Right ventricle myocardium inferior (tissue), 1 donor: ENCODE data around the gene SLC13A1. TPM values are rescaled to one million over a fixed set of nuclear protein-coding genes. Genes with fewer than 3 reads are reported as not detected.
"Not testable (repeated sequence)": the region's sequence is repeated elsewhere in the genome, so short reads cannot be mapped to it uniquely, and the experiment has no call there.

Experiments
- ATAC-seq: fragments of 200-7000 bp; cut with Tn5 transposase; one replicate; pipeline ENCODE4 v1.9.1; 2020; ENCODE audit warnings: mild to moderate bottlenecking, moderate library complexity
- DNase-seq: peaks from one replicate; pipeline ENCODE4 v3.0.0; 2021; ENCODE audit errors: missing footprints
- intact Hi-C: fragments of 100-400 bp; cut with DNase I; formaldehyde crosslinking; loops from one replicate; pipeline ENCODE4 v1.11.0; 2022
- total RNA-seq: library from RNA; stranded (reverse); fragmentation: NEBNext Ultra II Directional; extraction: Animal tissue kit (Norgen Biotek cat#: 25700); gene quantifications from one replicate; pipeline ENCODE4 v1.2.1, GENCODE V29; 2021
- donor health status: DM: no; HTN: yes; CAD: no; lungs with severe emphysema.

Gene SLC13A1
- total RNA-seq, 1 donor from 2014 or later = not detected

- no peak for ATAC-seq
- intact Hi-C loops = no loop called here
- no peak for DNase-seq
These were observed 56.3 kb downstream of the SLC13A1 start for GRCh38 chr7:123143252-123144006.

GRCh38 chr7:123140561-123140960, 59.2 kb downstream of the SLC13A1 start:
- ATAC-seq (no peak), DNase-seq (no peak)
- intact Hi-C loops = no loop called here

- DNase-seq (no peak), ATAC-seq (no peak)
- intact Hi-C loops = no loop called here
These were observed 63.8 kb downstream of the SLC13A1 start for GRCh38 chr7:123135960-123136359.

GRCh38 chr7:123133924-123134323, 65.8 kb downstream of the SLC13A1 start:
- no peak for DNase-seq
- no peak for ATAC-seq
- intact Hi-C loops = no loop called here

GRCh38 chr7:123131961-123132360, 67.8 kb downstream of the SLC13A1 start:
- intact Hi-C loops = no loop called here
- DNase-seq (no peak), ATAC-seq (no peak)

GRCh38 chr7:123131556-123131955, 68.2 kb downstream of the SLC13A1 start:
- ATAC-seq (no peak), DNase-seq (no peak)

GRCh38 chr7:123131140-123131539, 68.6 kb downstream of the SLC13A1 start:
- DNase-seq (no peak), ATAC-seq (no peak)
- intact Hi-C loops = no loop called here

More at GRCh38 chr7:123131556-123131955, 68.2 kb downstream of the SLC13A1 start:
- intact Hi-C loops = no loop called here

- intact Hi-C loops = no loop called here
- DNase-seq = no peak
- no peak for ATAC-seq
These were observed 73.1 kb downstream of the SLC13A1 start for GRCh38 chr7:123126691-123127090.

GRCh38 chr7:123126171-123126570, 73.6 kb downstream of the SLC13A1 start:
- DNase-seq = no peak
- intact Hi-C loops = no loop called here
- ATAC-seq = no peak

- no peak for ATAC-seq
- intact Hi-C loops = no loop called here
- no peak for DNase-seq
These were observed 74.5 kb downstream of the SLC13A1 start for GRCh38 chr7:123125231-123125630.

- ATAC-seq (no peak), DNase-seq (no peak)
- intact Hi-C loops = no loop called here
These were observed 76.9 kb downstream of the SLC13A1 start for GRCh38 chr7:123122916-123123315.

GRCh38 chr7:123120286-123120685, 79.5 kb downstream of the SLC13A1 start:
- DNase-seq = no peak

GRCh38 chr7:123115331-123115730, 84.4 kb downstream of the SLC13A1 start:
- ATAC-seq (no peak), DNase-seq (no peak)
- intact Hi-C loops = no loop called here

More at GRCh38 chr7:123120286-123120685, 79.5 kb downstream of the SLC13A1 start:
- no peak for ATAC-seq
- intact Hi-C loops = no loop called here

- DNase-seq = no peak
- no peak for ATAC-seq
- intact Hi-C loops = no loop called here
These were observed 85.5 kb downstream of the SLC13A1 start for GRCh38 chr7:123114288-123114687.

GRCh38 chr7:123112833-123113232, 86.9 kb downstream of the SLC13A1 start:
- DNase-seq (no peak), ATAC-seq (no peak)
- intact Hi-C loops = no loop called here

GRCh38 chr7:123099712-123100111, 100.1 kb downstream of the SLC13A1 start:
- no peak for ATAC-seq
- no peak for DNase-seq
- intact Hi-C loops = no loop called here

GRCh38 chr7:123096976-123097375, 102.8 kb downstream of the SLC13A1 start:
- intact Hi-C loops = no loop called here
- ATAC-seq (no peak), DNase-seq (no peak)

- no peak for DNase-seq
- ATAC-seq = no peak
- intact Hi-C loops = no loop called here
These were observed 103.3 kb downstream of the SLC13A1 start for GRCh38 chr7:123096434-123096833.

GRCh38 chr7:123090456-123090855, 109.3 kb downstream of the SLC13A1 start:
- DNase-seq (no peak), ATAC-seq (no peak)
- intact Hi-C loops = no loop called here

- intact Hi-C loops, ATAC-seq, DNase-seq: not testable (repeated sequence)
These were observed 112.9 kb downstream of the SLC13A1 start for GRCh38 chr7:123086910-123087309.

GRCh38 chr7:123084861-123085260, 114.9 kb downstream of the SLC13A1 start:
- ATAC-seq, DNase-seq, intact Hi-C loops: not testable (repeated sequence)
